Right ventricle myocardium inferior (tissue), 1 donor: ENCODE measurements around the gene SSH3. TPM values are rescaled to one million over a fixed set of nuclear protein-coding genes. Genes with fewer than 3 reads are reported as not detected.

Experiments
- ATAC-seq: fragments of 200-7000 bp; cut with Tn5 transposase; one replicate; pipeline ENCODE4 v1.9.1; 2020; ENCODE audit warnings: mild to moderate bottlenecking, moderate library complexity
- DNase-seq: peaks from one replicate; pipeline ENCODE4 v3.0.0; 2021; ENCODE audit errors: missing footprints
- intact Hi-C: fragments of 100-400 bp; cut with DNase I; formaldehyde crosslinking; loops from one replicate; pipeline ENCODE4 v1.11.0; 2022
- total RNA-seq: library from RNA; stranded (reverse); fragmentation: NEBNext Ultra II Directional; extraction: Animal tissue kit (Norgen Biotek cat#: 25700); gene quantifications from one replicate; pipeline ENCODE4 v1.2.1, GENCODE V29; 2021
- donor health status: DM: no; HTN: yes; CAD: no; lungs with severe emphysema.

SSH3 gene
- total RNA-seq, 1 donor from 2014 or later: 15.8 TPM

DNA sequence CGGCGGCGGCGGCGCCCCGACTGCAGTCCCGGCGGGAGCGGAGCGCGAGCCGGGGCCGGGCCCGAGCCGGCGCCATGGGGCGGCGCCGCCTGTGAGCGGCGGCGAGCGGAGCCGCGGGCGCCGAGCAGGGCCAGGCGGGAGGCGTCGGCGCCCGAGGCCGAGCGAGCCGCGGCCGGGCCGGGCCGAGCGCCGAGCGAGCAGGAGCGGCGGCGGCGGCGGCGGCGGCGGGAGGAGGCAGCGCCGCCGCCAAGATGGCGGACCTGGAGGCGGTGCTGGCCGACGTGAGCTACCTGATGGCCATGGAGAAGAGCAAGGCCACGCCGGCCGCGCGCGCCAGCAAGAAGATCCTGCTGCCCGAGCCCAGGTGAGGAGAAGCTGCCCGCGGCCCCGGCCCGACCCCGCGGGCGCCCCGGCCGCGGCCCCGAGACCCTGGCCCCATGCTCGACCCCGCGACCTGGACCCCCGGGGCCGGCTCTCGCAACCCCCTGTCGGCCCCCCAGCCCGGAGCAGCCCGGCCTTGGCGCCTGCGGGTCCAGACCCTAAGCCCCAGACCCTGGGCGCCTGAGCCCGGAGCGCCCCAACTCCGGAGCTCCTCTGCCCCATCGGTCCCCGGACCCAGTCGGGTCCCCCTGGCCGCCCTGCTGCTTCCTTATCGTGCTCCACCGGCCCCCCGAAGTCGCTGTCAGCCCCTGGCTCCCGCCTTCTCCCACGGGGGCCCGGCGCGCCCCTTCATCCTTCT is 36.7 kb upstream of the SSH3 start, which contains the start of gene GRK2:
Gene GRK2, plus strand, starts transcription at position 25 of the 739 bp plus-strand sequence. Its CDS starts 227 bp downstream, at position 252.
- ATAC-seq (no peak), DNase-seq (peak; percentile 85)
- intact Hi-C loops: loop anchor here (1.0 to 2.0 kb wide), 2 partner anchors 22 to 51 kb away; partner anchors contain the start of gene ANKRD13D

DNA sequence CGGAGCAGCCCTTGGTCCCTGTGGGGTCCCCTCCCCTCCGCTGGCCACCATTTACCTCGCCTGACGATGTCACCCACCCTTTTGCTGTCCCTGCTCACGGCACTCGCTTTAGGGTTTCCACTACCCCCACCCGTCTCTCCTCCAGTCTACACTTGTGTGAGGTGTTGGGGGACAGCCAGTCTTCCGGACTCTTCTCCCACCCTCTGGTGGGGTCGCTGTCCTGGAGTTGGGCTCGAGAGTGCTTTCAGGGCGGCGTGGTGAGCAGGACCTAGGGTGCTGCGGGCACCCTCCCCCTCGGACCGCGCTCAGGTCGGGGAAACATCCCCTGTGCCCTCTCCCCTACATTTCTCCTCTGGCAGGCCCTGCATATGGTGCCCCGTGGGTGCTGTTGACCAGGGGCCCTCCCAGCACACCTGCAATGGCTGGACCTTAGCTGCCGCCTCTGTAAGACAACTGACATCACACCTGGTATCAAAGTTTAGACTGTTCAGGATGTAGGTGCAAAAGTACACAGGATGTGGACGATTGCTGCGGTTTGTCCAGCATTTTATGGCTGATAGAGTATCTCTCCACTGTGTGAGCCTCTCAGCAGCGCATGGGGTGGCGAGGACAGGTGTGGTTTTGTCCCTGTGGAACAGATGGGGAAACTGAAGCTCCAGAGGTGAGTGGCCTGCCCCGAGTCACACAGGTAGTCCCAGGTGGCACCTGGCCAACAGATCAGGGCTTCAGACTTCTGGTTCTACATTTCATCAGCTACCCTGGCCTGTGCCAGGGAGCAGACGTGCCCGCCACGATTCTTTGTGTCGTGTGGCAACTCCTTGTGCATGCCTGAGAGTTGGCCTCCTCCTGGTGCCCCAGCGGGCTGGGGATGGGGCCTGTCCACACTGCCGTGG is 35.9 kb upstream of the SSH3 start:
- ATAC-seq (no peak), DNase-seq (no peak)
- intact Hi-C loops: loop anchor here (2.0 kb wide), 1 partner anchor 21 kb away; the partner anchor contains the start of gene ANKRD13D

- intact Hi-C loops: no loop called here
- ATAC-seq: no peak
- DNase-seq: no peak
Measured at GRCh38 chr11:67268081-67268961, 35.0 kb upstream of the SSH3 start.

DNA sequence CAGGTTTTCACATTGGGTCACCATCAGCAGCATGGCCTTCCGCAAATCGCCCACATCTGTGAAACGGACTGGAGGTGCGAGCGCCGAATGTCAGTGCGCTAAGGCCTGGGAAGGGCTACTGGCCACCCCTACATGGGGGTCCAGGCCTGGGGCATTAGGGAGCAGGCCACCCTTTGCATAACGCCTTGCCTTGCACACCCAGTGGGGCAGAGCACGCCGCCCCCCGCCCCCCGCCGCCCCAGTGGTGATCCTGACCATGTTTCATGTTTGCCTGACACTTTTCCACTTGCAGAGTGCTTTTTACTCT is 34.4 kb upstream of the SSH3 start:
- intact Hi-C loops: no loop called here
- DNase-seq (no peak), ATAC-seq (no peak)

DNA sequence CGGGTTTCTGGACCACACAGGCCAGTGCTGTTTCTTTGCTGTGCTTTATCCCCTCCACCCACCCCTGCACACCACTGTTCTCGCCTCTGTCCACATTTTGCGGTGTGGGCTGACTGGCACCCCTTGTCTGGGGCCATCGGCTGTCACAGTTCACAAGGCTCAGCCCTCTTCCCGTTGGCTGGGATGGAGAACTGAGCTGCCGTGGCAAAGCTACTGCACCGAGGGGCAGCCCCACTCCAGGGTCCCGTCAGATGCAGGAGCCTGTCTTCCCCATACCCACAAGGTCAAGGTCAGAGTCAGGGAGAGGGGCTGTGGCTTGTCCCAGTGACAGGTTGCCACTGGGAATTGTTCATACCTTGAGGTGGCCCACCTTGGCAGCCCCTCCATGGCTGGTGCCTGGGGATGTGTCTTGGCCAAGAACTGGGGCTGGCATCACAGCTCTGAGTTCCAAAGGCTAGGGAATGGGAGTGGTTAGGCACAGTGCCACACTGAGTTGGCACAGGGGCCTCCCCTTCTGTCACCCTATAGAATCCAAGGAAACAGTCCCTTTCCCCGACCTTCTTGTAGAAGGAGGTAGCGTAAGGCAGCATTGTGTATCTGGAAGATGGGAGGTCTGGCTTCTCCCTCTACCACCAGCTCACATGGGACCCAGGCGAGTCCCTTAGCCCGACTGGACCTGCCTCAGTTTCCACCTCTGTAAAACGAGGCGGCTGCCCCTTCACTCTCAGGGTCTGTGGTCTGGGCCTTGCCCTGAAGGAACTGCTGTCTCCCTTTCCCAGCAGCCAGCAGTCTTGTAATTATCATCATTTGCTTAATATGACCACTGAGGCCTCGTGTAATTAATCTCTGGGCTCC is 33.7 kb upstream of the SSH3 start:
- DNase-seq: no peak
- intact Hi-C loops: no loop called here
- ATAC-seq: no peak

- intact Hi-C loops: no loop called here
- ATAC-seq (peak; percentile 29), DNase-seq (no peak)
Measured at GRCh38 chr11:67270256-67271204, 32.8 kb upstream of the SSH3 start.

DNA sequence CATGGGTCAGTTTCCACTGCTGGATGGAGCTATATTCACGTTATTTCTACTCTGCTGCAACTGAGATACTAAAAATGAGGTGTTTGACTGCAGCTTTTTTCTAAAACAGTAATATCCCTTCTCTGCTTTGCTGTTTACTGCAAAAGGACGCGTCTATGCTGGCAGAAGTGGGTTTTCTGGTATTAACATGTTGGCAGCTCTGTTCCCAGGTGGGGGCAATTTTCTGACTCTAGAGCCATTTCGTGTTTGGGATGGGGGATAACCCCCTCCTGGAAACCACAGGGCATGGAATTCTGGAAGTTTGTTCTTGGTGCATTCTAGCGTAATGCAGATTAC is 32.2 kb upstream of the SSH3 start:
- DNase-seq (no peak), ATAC-seq (no peak)
- intact Hi-C loops: no loop called here

DNA sequence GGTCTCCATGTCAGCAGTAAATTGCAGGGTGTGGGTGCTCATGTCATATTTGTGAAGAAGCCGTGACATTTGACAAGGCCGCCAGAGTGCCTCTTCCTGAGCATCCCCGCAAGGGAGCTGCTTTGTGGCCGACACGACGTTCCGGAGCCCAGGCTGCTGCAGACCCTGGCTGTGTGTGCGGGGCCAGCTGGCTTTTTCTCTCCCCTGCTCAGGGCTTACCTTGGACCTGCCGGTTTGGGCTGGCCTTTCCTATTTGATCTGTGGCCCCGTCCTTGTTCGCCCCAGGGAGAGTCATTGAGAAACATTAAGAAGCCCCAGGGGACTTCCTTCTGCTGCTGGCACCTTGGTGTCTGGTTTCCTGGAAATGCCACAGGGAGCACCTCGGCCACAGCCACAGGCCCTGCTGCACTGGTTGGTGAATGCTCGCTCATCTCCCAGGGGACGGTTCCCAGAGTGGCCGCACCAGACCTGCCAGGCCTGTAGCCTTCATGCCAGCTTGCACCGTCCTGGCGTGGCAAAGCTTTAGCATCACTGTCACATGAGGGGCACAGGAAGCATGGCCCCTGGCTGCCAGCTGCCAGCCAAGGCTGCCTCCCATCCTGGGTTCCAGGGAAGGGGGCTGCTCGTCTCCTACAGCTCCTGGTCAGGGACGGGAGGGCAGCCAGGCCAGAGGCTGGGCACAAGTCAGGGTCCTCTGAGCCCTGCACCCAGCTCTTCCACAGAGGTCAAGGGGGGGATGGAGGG is 31.6 kb upstream of the SSH3 start:
- ATAC-seq (no peak), DNase-seq (no peak)
- intact Hi-C loops: no loop called here

GRCh38 chr11:67272327-67273259 is 30.7 kb upstream of the SSH3 start:
- no peak for DNase-seq
- no peak for ATAC-seq
- intact Hi-C loops: no loop called here

- no peak for DNase-seq
- peak; percentile 35 for ATAC-seq
- intact Hi-C loops: no loop called here
Measured at GRCh38 chr11:67273260-67273990, 29.9 kb upstream of the SSH3 start.

DNA sequence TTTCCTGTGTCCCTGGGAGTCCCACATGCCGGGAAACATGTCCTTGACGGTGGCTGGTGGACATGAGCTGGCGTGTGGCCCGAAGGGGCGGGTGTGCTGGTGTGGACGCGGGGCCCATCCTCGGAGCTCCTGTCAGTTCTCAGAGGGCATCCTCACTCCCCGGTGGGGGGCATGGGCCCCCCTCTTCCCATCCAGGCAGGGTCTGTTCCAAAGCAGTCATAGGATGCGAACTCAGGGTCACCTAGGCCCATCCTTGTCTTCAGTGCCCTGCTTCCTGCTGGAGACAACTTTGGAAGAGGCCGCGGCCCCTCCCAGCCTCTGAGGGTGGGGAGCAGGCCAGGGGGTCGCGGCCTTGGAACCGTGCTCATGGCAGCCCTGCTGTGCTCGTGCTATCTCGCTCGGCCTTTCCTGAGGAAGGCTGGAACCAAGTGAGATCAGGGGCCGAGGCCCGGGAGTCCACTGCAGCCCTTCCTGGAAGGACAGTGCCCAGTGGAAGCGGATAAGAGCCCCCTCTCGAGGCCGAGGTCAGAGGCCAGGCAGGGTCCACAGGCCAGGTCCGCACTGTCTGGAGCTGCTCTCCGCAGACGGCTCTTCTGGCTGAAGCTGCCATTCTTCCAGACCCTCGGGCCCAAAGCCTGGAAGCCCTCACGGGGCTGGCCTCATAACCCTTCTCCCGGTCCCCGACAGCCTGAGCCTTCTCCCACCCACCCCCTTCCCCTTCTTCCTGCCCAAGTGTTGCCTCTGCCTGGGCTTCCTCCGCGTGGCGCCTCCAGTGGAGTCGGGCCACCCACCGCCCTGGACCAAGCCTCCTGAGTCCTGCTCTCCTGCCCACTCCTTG is 28.3 kb upstream of the SSH3 start:
- intact Hi-C loops: no loop called here
- ATAC-seq (no peak), DNase-seq (no peak)

DNA sequence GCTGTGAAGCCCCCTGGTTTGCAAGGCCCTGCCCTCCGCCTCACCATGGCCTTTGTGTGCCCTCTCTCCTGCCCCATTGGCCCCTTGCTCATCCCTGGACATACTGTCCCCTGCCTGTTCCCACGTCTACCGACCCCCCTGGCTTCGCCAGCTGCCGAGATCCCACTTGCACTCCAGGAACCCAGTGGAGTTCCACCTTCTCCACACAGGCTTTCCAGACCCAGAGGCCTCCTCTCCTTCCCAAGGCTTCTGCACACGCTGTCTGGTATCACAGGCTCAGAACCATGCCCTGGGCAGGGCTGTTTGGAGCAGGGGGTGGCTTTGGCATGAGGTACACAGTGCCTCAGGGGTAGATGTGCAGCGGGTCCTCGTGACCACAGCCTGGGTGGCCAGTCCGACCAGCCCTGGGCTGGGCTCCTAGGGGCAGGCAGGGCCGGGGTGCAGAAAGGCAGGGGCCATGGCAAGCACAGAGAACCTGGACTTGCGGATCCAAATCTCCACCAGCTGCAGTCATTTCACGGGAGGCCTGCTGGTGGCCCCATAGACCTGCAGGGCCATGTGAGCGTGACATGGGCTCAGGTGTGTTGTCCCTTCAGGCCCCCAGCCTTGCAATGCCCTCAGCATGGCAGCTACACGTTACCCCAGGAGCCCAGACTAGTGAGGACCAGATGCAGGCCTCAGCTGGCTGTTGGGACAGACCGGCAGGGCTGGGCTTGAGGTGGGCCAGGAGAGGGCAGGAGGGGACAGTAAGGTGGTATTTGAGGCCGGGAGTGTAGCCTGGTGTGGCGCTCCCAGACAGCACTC is 27.5 kb upstream of the SSH3 start:
- ATAC-seq (no peak), DNase-seq (no peak)
- intact Hi-C loops: no loop called here

DNA sequence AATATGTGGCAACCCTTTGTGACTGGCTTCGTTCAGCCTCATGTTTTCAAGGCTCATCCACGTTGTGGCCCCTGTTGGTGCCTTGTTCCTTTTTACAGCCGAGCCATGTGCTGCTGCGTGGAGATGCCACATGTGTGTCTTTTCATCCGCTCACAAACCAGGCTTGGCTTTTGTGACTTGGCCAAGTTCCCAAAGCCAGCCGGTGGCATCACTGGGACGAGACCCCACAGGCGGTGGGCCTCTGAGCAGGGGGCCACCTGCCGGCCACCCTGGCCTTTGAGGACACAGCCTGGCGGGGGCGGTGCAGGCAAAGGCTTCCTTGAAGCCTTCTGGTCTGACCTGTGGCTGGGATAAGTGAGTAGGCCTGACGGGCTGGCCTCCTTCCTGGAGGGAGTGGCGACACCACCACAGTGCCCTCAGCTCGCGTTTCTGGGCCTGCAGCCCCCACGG is 26.5 kb upstream of the SSH3 start:
- ATAC-seq (no peak), DNase-seq (no peak)
- intact Hi-C loops: no loop called here
